Neural crest cell (in vitro differentiated cells): ENCODE data around the gene FRRS1L. TPM values are rescaled to one million over a fixed set of nuclear protein-coding genes. Genes with fewer than 3 reads are reported as not detected.

ENCODE experiments used
- DNase-seq: peaks from one replicate; pipeline ENCODE4 v3.0.0; 2021; ENCODE audit warnings: low read depth, mixed read lengths, low spot score
- H3K27ac Mint-ChIP-seq: one replicate; pipeline ENCODE4 v1.8.0; 2021; ENCODE audit warnings: mild to moderate bottlenecking, mixed read lengths; ENCODE audit not compliant: unreplicated experiment
- H3K27me3 Mint-ChIP-seq: 2 replicates; pipeline ENCODE4 v1.8.0; 2021; ENCODE audit warnings: low read depth, mild to moderate bottlenecking, mixed read lengths
- H3K36me3 Mint-ChIP-seq: 2 replicates; pipeline ENCODE4 v1.8.0; 2021; ENCODE audit warnings: low read depth, mild to moderate bottlenecking, mixed read lengths
- H3K4me1 Mint-ChIP-seq: 2 replicates; pipeline ENCODE4 v1.8.0; 2021; ENCODE audit warnings: mixed read lengths
- H3K4me3 Mint-ChIP-seq: one replicate; pipeline ENCODE4 v1.8.0; 2021; ENCODE audit warnings: mild to moderate bottlenecking, mixed read lengths
- H3K9me3 Mint-ChIP-seq: 2 replicates; pipeline ENCODE4 v1.8.0; 2021; ENCODE audit warnings: mixed read lengths
- CTCF ChIP-seq: fragments of 200-600 bp; sonication (generic); conservative IDR thresholded peaks from 2 replicates; pipeline ENCODE4 v1.5.0; 2021; ENCODE audit warnings: antibody characterized with exemption, mild to moderate bottlenecking
- total RNA-seq: library from RNA; stranded (reverse); gene quantifications from 2 replicates; pipeline ENCODE4 v1.2.1, GENCODE V29; 2021

Gene FRRS1L
- total RNA-seq, 1 donor from 2014 or later, result 3.4 TPM

GRCh38 chr9:109172935-109173334 lies 5.9 kb upstream of the FRRS1L start:
- Mint-ChIP-seq H3K4me1 (no peaks in the 10 kb centered on the region), H3K9me3 (no peaks in the 10 kb centered on the region), H3K4me3 (no peak overlapping the region), H3K27ac (no peak overlapping the region), H3K27me3 (peaks cover 47% of the 10 kb centered on the region), H3K36me3 (no peaks in the 10 kb centered on the region)
- DNase-seq, result no peak
- no peak for TF ChIP-seq CTCF

- no peaks in the 10 kb centered on the region for H3K9me3 Mint-ChIP-seq
- no peak for DNase-seq
- peaks cover 4% of the 10 kb centered on the region for H3K4me1 Mint-ChIP-seq
- no peak overlapping the region for H3K4me3 Mint-ChIP-seq
- H3K27me3 Mint-ChIP-seq, result peaks cover 56% of the 10 kb centered on the region
- H3K27ac Mint-ChIP-seq, result no peak overlapping the region
- TF ChIP-seq CTCF, result no peak
- H3K36me3 Mint-ChIP-seq, result no peaks in the 10 kb centered on the region
These were observed 4.9 kb upstream of the FRRS1L start for GRCh38 chr9:109171926-109172325.

GRCh38 chr9:109168170-109168569 lies 1.1 kb upstream of the FRRS1L start:
- H3K4me3 Mint-ChIP-seq, result no peak overlapping the region

GRCh38 chr9:109167716-109168115 lies 667 bp upstream of the FRRS1L start:
- Mint-ChIP-seq H3K27me3 (peaks cover 89% of the 10 kb centered on the region), H3K4me3 (peak overlapping the region; percentile 75), H3K27ac (no peak overlapping the region), H3K4me1 (peaks cover 16% of the 10 kb centered on the region), H3K9me3 (peaks cover 4% of the 10 kb centered on the region), H3K36me3 (peaks cover 6% of the 10 kb centered on the region)
- TF ChIP-seq CTCF, result no peak
- no peak for DNase-seq

More at GRCh38 chr9:109168170-109168569, 1.1 kb upstream of the FRRS1L start:
- no peak for DNase-seq
- Mint-ChIP-seq H3K27ac (no peak overlapping the region), H3K4me1 (peaks cover 16% of the 10 kb centered on the region), H3K36me3 (peaks cover 6% of the 10 kb centered on the region), H3K27me3 (peaks cover 86% of the 10 kb centered on the region), H3K9me3 (peaks cover 4% of the 10 kb centered on the region)
- TF ChIP-seq CTCF, result no peak

- peak overlapping the region; percentile 83 for H3K4me3 Mint-ChIP-seq
- peaks cover 93% of the 10 kb centered on the region for H3K27me3 Mint-ChIP-seq
- no peak overlapping the region for H3K27ac Mint-ChIP-seq
- H3K9me3 Mint-ChIP-seq, result peaks cover 4% of the 10 kb centered on the region
- DNase-seq, result peak; percentile 22
- H3K4me1 Mint-ChIP-seq, result peaks cover 16% of the 10 kb centered on the region
- TF ChIP-seq CTCF, result no peak
- H3K36me3 Mint-ChIP-seq, result peaks cover 6% of the 10 kb centered on the region
These were observed 778 bp downstream of the FRRS1L start for GRCh38 chr9:109166171-109166770.
